OCI-M1 (cell line): Measurements from ENCODE around the gene CSHL1.
"Not testable (repeated sequence)": the region's sequence is repeated elsewhere in the genome, so short reads cannot be mapped to it uniquely, and the experiment has no call there.

Experiments used
- DNase-seq: peaks from one replicate; lab custom pipeline; 2025; lab: John Stamatoyannopoulos, UW

Gene CSHL1

DNA sequence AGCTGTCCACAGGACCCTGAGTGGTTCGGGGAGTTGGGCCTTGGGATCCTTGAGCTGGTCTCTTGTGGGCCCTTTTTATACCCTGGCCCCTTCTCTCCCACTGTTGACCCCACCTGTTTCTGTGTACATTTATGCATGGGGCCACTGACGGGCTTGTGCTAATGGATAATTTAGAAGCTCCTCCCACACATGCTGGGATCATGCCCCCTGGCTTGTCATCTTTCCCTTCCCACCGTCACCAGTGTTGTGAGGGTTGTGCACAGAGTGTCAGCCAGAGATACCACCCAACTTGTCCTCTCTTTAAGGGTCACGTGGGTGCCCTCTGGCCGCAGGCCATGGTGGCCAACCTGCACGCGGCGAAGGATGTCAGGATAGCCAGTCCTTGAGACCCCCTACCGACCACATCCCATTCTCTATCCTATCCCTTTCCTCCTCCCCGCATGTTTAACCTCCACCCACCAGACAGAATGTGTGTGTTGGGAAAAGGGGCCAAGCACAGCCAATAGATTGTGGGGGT is 7.8 kb upstream of the CSHL1 start, which contains the start of gene GH1:
Gene GH1 (minus strand): TSS at position 51 of the 517 bp plus-strand sequence. CDS start 63 bp downstream, outside the sequence.
- not testable (repeated sequence) for DNase-seq

- no peak for DNase-seq
These were observed 7.2 kb upstream of the CSHL1 start for GRCh38 chr17:63918305-63918704.

DNA sequence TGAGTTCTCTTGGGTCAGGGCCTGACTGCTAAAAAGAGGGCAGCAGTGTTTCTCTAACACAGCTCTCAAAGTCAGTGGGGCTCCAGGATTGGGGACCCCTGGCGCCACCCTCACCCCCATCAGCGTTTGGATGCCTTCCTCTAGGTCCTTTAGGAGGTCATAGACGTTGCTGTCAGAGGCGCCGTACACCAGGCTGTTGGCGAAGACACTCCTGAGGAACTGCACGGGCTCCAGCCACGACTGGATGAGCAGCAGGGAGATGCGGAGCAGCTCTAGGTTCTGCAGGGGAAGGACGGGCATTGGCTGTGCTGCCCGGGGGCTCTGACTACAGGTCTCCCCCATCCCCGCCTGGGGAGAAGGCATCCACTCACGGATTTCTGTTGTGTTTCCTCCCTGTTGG is 6.6 kb upstream of the CSHL1 start:
- no peak for DNase-seq

- not testable (repeated sequence) for DNase-seq
These were observed 6.1 kb upstream of the CSHL1 start for GRCh38 chr17:63917206-63917605.

GRCh38 chr17:63916566-63917185 is 5.6 kb upstream of the CSHL1 start:
- no peak for DNase-seq

DNA sequence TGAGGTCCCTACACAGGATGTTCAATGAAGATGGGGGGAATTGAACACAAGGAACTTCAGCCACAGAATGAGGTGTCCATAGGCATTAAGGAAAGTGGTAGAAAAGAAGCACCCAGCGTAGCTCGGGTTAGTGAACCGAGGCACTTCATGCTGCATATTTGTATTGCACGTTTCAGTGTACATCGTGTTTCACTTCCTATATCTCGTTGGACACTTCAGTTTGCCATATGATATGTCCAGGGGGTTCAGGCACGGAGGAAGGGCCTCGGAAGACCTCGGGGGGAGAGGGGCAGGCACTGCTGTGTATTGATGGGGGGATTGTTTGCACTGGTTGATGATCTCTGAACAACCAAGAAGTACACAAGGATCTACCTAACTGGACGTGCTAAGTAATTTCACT is 4.7 kb upstream of the CSHL1 start:
- DNase-seq: not testable (repeated sequence)

- no peak for DNase-seq
These were observed 3.4 kb upstream of the CSHL1 start for GRCh38 chr17:63914471-63914870.

- peak; percentile 60 for DNase-seq
These were observed 621 bp upstream of the CSHL1 start for GRCh38 chr17:63911657-63912100.

- DNase-seq: no peak
These were observed 962 bp downstream of the CSHL1 start for GRCh38 chr17:63910096-63910495.

GRCh38 chr17:63909586-63909985 is 1.5 kb downstream of the CSHL1 start:
- DNase-seq: not testable (repeated sequence)

DNA sequence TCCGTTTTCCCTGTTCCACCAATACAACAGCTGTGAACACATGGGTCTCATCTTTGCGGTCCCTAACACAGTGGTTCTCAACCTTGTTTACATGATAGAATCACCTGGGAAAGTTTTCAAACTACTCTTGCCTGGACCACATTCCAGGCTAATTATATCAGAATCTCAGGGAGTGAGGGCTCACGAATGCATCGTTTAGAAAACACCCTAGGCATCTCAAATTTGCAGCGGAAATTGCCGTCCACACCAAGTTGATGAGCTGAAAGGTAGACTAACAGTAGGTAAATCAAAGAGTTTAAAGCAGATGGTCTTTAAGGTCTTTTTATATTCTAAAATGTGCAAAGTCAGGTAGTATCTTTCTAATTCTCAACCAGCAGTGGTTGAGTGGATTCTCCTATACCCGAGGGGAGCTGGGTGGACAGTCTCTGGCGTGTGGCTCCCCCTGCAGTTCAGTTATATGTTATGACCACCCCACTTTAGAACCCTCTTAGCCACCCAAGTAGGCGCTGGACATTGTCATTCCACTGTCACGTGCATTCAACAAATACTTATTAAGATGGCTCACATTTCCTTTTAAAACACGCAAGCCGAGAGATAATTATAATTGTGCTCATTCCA is 3.8 kb downstream of the CSHL1 start:
- DNase-seq: peak; percentile 49

DNA sequence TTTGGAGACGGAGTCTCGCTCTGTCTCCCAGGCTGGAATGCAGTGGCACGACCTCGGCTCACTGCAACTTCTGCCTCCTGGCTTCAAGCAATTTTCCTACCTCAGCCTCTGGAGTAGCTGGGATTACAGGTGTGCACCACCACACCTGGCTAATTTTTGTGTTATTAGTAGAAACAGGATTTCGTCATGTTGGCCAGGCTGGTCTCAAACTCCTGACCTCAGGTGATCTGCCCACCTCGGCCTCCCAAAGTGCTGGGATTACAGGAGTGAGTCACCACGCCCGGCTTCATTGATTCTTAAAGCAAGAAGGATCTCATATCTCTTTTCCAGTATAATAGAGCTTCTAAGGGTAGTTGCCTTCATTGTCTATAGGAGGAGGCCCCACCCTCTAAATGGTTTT is 6.3 kb downstream of the CSHL1 start:
- DNase-seq: not testable (repeated sequence)

DNA sequence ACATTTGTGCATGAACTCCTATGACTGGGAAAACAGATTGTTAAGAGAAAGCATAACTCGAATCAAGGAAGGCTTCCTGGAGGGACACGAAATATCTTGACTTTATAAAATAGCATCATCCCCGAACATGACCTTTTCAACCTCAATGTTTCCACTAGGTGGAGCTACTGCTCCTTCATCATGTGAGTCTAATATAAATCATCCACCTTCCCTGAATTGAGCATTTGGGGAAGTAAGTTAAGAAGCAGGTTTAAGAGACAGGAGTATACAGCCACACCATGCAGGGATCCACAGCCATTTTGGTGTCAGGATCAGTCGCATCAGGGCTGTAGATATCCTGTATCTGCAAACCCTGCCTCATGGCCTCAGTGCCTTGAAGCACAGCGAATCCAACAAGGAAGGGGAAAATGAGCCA is 7.3 kb downstream of the CSHL1 start:
- peak; percentile 66 for DNase-seq

- not testable (repeated sequence) for DNase-seq
These were observed 9.1 kb downstream of the CSHL1 start for GRCh38 chr17:63901971-63902370.

- not testable (repeated sequence) for DNase-seq
These were observed 11.9 kb downstream of the CSHL1 start for GRCh38 chr17:63898899-63899798.

DNA sequence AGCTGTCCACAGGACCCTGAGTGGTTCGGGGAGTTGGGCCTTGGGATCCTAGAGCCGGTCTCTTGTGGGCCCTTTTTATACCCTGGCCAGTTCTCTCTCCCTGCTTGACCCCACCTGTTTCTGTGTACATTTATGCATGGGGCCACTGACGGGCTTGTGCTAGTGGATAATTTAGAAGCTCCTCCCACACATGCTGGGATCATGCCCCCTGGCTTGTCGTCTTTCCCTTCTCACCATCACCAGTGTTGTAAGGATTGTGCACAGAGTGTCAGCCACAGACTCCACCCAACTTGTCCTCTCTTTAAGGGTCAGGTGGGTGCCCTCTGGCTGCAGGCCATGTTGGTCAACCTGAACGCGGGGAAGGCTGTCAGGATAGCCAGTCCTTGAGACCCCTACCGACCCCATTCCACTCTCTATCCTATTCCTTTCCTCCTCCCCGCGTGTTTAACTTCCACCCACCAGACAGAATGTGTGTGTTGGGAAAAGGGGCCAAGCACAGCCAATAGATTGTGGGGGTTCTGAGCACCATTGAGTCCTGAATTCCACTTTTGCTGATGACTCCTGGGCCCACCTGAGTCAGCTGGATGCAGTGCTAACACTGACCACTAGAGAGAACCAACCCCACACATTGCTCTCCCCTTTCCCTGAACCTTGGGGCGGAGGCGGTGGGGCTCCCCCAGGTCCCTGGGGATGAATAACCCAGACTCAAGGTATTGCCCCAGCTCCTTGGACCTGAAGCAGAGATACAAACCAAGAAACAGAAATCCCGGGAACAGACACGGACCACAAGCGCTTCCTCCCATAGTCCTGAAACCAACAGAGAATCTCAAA is 14.3 kb downstream of the CSHL1 start, which contains the start of gene CSH1:
Gene CSH1 (minus strand): TSS at position 51 of the 831 bp plus-strand sequence. CDS start 63 bp downstream, outside the sequence.
- DNase-seq: not testable (repeated sequence)

- DNase-seq: not testable (repeated sequence)
These were observed 16.2 kb downstream of the CSHL1 start for GRCh38 chr17:63894821-63895220.

- DNase-seq: not testable (repeated sequence)
These were observed 17.0 kb downstream of the CSHL1 start for GRCh38 chr17:63894021-63894420.

DNA sequence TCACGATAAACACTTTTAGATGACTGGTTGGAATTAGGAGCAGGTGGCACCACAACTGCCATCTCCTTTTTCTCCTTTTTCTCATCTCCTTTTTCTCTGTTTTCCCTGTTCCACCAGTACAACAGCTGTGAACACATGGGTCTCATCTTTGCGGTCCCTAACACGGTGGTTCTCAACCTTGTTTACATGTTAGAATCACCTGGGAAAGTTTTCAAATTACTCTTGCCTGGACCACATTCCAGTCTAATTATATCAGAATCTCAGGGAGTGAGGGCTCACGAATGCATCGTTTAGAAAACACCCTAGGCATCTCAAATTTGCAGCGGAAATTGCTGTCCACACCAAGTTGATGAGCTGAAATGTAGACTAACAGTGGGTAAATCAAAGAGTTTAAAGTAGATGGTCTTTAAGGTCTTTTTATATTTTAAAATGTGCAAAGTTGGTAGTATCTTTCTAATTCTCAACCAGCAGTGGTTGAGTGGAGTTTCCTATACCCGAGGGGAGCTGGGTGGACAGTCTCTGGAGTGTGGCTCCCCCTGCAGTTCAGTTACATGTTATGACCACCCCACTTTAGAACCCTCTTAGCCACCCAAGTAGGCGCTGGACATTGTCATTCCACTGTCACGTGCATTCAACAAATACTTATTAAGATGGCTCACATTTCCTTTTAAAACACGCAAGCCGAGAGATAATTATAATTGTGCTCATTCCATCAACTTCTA is 18.6 kb downstream of the CSHL1 start:
- DNase-seq: not testable (repeated sequence)

GRCh38 chr17:63889026-63889848 is 21.8 kb downstream of the CSHL1 start:
- DNase-seq: peak; percentile 78
